ENCODE measurements around the gene GUK1. TPM values are rescaled to one million over a fixed set of nuclear protein-coding genes. Genes with fewer than 3 reads are reported as not detected.

Gene GUK1
- total and polyA plus RNA-seq, 2 of the 8 experiments (the other 6 are each of a cell fraction or from before 2014, with no cell fraction given): 68.5 to 183 TPM

GRCh38 chr1:228150461-228151179 lies 10.5 kb downstream of the GUK1 start:
- Histone ChIP-seq H4K91ac (replicated peaks; ENCODE audit: insufficient read length, low read length) (no peak overlapping the region), H3K79me2 (ENCODE audit: control insufficient read depth in 1 of 2, insufficient read depth in 2 of 2, low read length in 2 of 2) (no peaks in the 10 kb centered on the region), H2AK5ac (ENCODE audit: low read depth, low read length) (no peak overlapping the region), H3K18ac (ENCODE audit: extremely low read depth, low read length) (no peak overlapping the region), H3K23ac (ENCODE audit: insufficient read length) (no peak overlapping the region), H3K27ac (ENCODE audit: low read depth, low read length) (no peak overlapping the region), H3K4me2 (ENCODE audit: insufficient read depth in 1 of 2, low read depth in 2 of 2, low read length in 2 of 2) (no peak overlapping the region), H3K14ac (ENCODE audit: insufficient read length) (no peak overlapping the region), H3K79me1 (ENCODE audit: low read depth, low read length) (no peaks in the 10 kb centered on the region; the same call in none of the 2 replicates), H3K56ac (replicated peaks; ENCODE audit: insufficient read length, low read depth, low read length) (no peak overlapping the region), H4K20me1 (replicated peaks in 1 of 2; ENCODE audit: control insufficient read depth in 1 of 2, insufficient read depth in 2 of 2, low read length in 2 of 2) (peaks cover 0 to 10% of the 10 kb centered on the region in 2 experiments), H3K27me3 (replicated peaks in 1 of 4; ENCODE audit: control insufficient read depth in 3 of 4, extremely low read depth in 1 of 4, insufficient read depth in 3 of 4, low read length in 3 of 4) (0 out of 7 replicates have a peak, but pooled peaks cover 0 to 5% (median 0%) of the 10 kb centered on the region in 4 experiments), H3K36me3 (ENCODE audit: control insufficient read depth in 2 of 4, insufficient read depth in 4 of 4, low read length in 3 of 4) (no peaks in the 10 kb centered on the region), H3K4me1 (replicated peaks in 1 of 4; ENCODE audit: control insufficient read depth in 3 of 4, insufficient read depth in 4 of 4, low read length in 3 of 4) (peaks cover 0 to 10% (median 4%) of the 10 kb centered on the region in 4 experiments; a peak in 1 of 7 replicates), H2BK15ac (ENCODE audit: low read length) (no peak overlapping the region), H2BK20ac (ENCODE audit: low read length) (no peak overlapping the region), H3K4ac (replicated peaks; ENCODE audit: insufficient read length, low read depth, low read length) (no peak overlapping the region), H2BK12ac (ENCODE audit: low read depth, low read length) (peak overlapping the region; percentile 60; the same call in 1 of the 2 replicates), H2AFZ (ENCODE audit: low read length) (no peak overlapping the region), H2BK5ac (ENCODE audit: low read depth, low read length) (peak overlapping the region; percentile 44; the same call in 1 of the 2 replicates), H2BK120ac (replicated peaks; ENCODE audit: low read depth, low read length) (no peak overlapping the region), H3K4me3 (ENCODE audit: extremely low read depth in 1 of 4, insufficient read depth in 2 of 4, low read depth in 3 of 4, low read length in 4 of 4) (no peak overlapping the region), H4K5ac (ENCODE audit: insufficient read length, low read depth, low read length) (no peak overlapping the region), H3K9ac (replicated peaks in 1 of 4; ENCODE audit: extremely low read depth in 1 of 4, low read depth in 3 of 4, low read length in 3 of 4) (no peak overlapping the region), H3K9me3 (ENCODE audit: insufficient read depth in 2 of 2, low read depth in 1 of 2, low read length in 1 of 2) (no peaks in the 10 kb centered on the region), H4K8ac (ENCODE audit: extremely low read depth, insufficient read depth, low read length) (peak overlapping the region; percentile 45; the same call in 1 of the 2 replicates), H3K23me2 (ENCODE audit: low read depth, low read length) (no peaks in the 10 kb centered on the region; the same call in 1 of the 2 replicates)
- peak in 1 of 2 experiments; percentile 42 for DNase-seq (ENCODE audit: low read depth in 1 of 2, low spot score in 2 of 2)
- ChIA-PET POLR2A (ENCODE audit: partially characterized antibody) (interaction anchor here (1.0 to 5.5 kb wide), 4 partner anchors 10 to 53 kb away, joined by 3 to 44 read pairs (median 10); partner anchors contain the start of genes GUK1 and IBA57), CTCF (ENCODE audit: partially characterized antibody) (interaction anchor here (0.9 to 2.8 kb wide), 7 partner anchors 11 to 152 kb away, joined by 3 to 10 read pairs (median 4); partner anchors contain the start of genes GUK1 and IBA57)
- no peak for FAIRE-seq
- 91% methylated on average over 11 of the region's 17 CpGs; no CpG with 5 or more reads in 1 of the 2 experiments for WGBS, 2 experiments (ENCODE audit: extremely low coverage in 1 of 2, insufficient coverage in 1 of 2, insufficient read length in 1 of 2, insufficient replicate concordance in 2 of 2, low coverage in 1 of 2, low lambda C conversion rate in 2 of 2, missing lambda C conversion rate in 1 of 2)
- no peak for TF ChIP-seq POLR2A (IDR thresholded peaks at IDR 0.05; ENCODE audit: control extremely low read depth in 1 of 2, low read depth in 2 of 2, low read length in 2 of 2)
- no peak for TF ChIP-seq ASH2L (IDR thresholded peaks at IDR 0.05; ENCODE audit: low read length)
- no peak for TF ChIP-seq TCF12 (IDR thresholded peaks at IDR 0.05; ENCODE audit: low read depth, low read length)
- no peak for TF ChIP-seq MAFK (IDR thresholded peaks at IDR 0.05; ENCODE audit: low read depth, low read length)
- no peak for TF ChIP-seq SIX5 (IDR thresholded peaks at IDR 0.05; ENCODE audit: low read depth, low read length)
